NCI-H2107 treated with DMSO at 0.1 percent for 48 hours (cell line): ENCODE measurements around the gene SLC2A11.

ENCODE experiments used
- DNase-seq: peaks from one replicate; lab custom pipeline; 2025; ENCODE audit not compliant: unreplicated experiment; lab: John Stamatoyannopoulos, UW

SLC2A11 gene, protein sequence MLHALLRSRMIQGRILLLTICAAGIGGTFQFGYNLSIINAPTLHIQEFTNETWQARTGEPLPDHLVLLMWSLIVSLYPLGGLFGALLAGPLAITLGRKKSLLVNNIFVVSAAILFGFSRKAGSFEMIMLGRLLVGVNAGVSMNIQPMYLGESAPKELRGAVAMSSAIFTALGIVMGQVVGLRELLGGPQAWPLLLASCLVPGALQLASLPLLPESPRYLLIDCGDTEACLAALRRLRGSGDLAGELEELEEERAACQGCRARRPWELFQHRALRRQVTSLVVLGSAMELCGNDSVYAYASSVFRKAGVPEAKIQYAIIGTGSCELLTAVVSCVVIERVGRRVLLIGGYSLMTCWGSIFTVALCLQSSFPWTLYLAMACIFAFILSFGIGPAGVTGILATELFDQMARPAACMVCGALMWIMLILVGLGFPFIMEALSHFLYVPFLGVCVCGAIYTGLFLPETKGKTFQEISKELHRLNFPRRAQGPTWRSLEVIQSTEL

DNA sequence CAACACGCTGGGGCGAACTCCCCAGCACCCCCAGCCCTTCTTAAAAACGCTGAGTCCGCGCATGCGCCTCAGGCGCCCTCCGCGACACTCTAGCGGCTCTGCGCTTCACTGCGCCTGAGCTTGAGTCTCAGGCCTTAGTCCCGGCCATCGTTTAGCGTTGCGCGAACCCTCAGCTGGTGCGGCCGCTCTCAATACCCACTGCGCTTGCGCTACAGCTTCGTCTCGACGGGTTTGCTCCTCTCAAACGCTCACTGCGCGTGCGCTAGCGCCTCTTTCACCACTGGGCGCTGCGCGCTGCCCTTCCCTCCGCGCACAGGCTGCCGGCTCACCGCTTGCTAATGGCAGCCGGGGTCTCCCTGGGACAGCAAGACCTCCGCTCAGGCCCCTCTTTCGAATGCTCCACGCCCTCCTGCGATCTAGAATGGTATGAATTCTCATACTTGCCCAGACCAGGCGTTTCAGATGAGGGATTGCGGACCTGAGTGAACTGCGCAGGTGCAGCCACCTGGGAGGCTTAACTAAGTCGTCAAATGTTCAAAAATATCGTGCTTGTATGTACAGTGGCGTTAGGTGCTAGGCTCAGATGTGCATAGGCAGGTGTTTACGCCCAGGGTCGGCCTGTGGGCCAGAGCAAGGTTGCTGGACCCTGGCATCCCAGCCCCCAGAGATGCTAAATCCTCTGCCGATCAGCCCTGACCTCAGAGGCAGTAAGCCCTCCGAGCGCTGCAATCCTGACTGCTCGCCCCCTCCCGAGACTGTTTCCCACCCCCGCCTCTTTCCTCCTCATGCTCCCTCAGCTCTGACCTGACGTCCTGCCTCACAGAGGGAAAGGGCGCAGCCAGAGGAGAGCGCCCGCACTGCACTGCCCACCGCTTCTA, at the start of gene SLC2A11:
SLC2A11 (plus strand) TSS at position 270 of the 878 bp plus-strand sequence; CDS start at position 395, 125 bp downstream.
- peak; percentile 79 for DNase-seq

DNA sequence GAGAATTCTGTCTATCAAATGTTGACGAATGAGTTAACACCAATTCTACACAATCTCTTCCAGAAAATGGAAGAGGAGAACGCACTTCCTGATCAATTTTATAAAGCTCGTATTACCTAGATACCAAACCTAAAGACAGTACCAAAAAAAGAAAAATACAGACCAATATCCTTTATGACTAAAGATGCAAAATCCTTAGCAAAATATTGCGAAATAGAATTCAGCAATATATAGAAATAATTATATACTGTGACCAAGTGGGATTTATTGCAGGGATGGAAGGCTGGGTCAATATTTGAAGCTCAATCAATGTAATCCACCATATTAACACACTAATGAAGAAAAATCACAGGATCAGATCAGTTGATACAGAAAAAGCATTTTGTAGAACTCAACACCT, 45.3 kb upstream of the SLC2A11 start:
- no peak for DNase-seq

DNA sequence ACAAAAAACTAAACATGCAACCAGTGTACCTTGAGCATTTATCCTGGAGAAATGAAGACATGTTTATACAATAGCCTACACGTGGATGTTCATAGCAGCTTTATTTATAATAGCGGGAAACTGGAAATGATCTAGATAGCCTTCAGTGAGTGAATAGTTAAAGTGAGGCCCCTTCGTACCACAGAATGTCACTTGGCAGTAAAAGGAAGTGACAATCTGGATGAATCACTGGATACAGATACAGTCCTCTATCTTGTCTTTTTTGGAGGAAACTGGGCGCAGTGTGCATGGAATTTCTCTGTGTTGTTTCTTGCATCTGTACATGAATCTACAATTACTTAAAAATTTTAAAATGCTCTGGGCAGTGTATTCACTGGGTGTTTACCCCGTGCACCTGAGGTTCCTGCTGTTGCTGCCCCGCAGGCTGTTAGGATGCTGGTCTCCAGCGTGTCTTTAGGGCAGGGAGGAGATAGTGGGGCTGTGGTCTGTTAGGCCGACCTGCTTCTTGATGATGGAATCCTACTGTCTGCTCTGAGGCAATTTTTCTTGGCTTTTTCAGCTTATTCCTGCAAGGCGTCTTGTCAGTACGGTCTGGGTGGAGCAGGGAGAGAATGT, 42.0 kb upstream of the SLC2A11 start:
- no peak for DNase-seq

DNA sequence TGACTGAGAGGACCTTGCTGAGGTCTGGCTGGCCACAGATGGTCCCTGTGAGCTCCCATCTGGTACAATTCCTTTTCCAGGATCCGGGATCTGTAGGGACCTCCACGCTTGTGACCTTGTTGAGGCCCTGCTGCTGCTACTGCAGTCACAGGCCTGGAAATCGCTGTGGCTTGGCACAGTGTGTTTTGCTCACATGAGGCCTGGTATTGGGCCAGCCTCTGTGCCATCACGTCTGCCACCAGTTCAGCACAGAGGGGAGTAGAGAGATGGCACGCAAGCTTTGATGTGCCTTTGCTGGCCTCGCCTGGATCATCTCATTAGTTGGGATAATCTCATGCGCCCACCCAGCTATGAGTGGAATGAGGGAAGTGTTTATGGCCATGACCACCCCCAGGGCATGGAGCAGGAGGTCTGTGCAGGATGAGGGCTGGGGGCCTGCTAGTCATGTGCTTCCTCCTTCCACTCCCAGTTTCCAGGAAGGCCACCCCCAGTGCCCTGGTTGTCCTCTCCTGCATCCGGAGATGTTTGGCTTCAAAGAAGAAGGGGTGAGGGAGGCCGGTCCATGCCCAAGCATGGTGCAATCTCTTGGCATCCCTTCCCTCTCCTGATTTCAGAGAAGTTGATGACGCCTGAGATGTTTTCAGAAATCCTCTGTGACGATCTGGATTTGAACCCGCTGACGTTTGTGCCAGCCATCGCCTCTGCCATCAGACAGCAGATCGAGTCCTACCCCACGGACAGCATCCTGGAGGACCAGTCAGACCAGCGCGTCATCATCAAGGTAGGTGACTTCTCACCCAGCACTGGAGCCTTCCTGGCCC, 41.3 kb upstream of the SLC2A11 start:
- no peak for DNase-seq

DNA sequence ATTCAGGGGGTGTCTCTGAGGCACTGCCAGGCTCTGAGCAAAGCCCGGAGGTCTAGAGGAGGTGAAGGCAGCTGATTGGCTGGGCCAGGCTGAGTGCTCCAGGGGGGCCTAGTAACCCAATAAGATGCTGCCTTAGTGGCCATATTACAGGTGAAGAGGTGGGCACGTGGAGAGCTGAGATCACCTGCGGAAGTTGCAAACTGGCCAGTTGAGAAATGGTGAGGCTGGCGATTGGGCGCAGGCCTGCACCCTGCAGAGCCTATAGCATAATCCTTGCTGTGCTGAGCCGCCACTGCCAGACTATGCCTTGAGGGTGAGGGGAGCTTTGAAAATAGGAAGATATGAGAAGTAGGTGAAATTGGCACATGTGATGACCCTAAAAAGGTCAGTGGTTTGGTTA, 40.5 kb upstream of the SLC2A11 start:
- DNase-seq, result no peak

DNA sequence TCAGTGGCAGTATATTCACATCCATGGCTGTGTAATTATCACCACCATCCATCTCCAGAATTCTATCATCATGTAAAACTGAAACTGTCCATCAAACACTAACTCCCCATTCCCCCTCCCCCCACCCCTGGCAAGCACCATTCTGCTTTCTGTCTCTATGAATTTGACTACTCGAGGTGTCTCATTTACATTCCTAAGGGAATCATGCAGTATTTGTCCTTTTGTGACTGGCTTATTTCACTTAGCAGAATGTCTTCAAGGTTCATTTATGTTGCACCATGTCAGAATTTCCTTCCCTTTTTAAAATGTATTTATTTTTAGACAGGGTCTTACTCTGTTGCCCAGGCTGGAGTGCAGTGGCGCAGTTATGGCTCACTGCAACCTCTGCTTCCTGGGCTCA, 39.1 kb upstream of the SLC2A11 start:
- DNase-seq, result no peak

DNA sequence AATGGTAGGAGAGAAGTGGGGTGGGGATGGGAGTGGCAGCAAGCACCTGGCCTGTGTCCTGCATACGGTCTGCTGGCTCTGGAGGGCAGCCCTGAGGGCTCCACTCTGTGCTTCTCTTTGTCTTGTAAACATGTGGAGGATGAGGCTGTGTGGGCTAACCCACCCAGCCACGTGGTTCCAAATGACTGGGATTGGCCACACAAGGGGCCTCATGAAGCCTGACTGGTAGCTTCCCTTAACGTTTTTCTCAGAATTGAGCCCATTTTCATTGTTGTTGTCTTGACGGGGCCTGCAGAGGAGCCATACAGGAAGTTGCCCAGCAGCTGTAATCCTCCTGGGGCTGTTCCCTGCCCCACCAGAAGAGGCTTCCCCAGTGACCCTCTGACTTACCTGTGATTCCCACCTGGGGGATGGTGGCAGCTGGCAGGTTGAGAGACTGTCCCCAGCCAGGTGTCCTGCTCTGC, 36.9 kb upstream of the SLC2A11 start:
- DNase-seq, result no peak

DNA sequence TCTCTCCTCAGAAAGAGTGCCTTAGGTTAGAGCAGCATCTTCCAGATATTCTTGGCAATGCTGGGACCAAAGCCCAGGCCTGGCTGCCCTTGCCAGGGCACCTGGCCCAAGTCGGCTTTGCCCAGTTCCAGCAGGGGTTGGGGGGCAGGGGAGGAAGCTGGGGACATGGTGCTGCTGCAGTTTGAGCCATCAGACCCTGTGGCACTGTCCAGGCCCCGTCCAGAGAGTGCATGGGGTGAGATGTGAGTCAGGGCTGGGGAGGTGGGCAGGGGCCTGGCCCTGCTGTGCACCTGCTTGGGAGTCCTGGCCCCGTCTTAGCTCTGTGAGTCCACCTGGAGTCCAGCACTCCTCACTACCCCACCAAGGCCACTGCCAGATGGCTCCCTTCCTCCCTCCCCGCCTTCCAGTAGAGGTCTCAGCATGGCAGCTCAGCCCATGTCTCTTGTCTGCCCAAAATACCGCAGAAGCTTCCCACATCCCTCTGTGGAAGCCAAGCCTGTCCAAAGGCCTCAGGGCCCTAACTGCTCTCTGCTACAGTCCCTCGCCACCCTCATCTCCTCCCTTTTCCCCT, 35.5 kb upstream of the SLC2A11 start:
- no peak for DNase-seq

DNA sequence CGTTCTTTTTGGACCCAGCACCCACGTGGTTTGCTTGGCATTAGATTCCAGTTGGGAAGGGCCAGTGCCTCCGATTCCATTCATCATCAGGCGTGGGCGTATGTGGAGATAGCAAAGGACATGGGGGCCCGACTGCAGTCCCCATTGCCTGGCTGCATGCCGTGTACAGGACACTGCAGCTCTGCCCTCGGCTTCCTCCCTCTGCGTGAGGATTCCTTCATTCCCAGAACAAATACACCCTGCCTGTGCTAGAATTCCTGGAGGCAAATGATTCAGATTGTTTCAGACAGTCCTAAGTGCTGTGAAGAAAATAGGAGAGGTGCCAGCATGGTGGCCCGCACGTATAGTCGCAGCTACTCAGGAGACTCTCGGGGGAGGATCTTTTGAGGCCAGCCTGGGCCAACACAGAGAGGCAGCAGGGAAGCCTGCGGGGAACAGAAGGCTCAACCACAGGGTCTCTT, 34.3 kb upstream of the SLC2A11 start:
- DNase-seq, result no peak

DNA sequence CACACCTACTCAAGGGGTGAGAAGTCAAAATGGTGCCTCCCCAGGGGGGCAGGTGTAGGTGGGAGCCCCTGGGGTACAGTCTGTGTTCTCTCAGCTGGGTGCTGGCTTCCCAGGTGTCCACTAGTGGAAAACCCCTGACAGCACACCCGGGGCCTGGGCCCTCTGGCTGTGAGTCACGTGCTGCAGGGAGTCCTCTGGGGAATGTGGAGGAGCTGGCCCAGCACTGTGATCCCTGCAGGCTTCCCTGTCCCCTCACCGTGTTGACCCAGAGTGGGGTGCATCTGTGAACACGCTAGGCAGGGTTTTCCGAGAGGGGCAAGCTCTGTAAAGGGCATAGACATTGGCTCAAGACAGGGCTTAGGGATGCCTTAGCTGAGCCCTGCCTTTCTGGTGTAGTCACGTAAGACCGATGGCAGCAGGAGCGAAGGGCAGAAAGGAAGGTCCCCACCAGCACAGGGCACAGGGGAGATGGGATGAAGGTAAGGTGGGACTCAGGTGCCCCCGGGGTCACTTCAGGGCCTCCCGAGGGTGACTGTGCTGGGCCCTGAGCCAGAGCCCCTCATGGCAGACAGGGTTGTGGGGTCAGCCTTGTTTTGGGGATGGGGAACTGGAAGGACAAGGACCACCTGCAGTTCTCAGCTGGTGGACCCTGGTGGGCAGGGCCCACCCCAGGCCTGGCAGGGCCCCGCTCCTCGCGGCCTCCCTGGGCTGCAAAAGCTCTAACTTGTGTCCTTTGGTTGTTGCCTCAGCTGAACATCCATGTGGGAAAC, 33.0 kb upstream of the SLC2A11 start:
- DNase-seq, result no peak

DNA sequence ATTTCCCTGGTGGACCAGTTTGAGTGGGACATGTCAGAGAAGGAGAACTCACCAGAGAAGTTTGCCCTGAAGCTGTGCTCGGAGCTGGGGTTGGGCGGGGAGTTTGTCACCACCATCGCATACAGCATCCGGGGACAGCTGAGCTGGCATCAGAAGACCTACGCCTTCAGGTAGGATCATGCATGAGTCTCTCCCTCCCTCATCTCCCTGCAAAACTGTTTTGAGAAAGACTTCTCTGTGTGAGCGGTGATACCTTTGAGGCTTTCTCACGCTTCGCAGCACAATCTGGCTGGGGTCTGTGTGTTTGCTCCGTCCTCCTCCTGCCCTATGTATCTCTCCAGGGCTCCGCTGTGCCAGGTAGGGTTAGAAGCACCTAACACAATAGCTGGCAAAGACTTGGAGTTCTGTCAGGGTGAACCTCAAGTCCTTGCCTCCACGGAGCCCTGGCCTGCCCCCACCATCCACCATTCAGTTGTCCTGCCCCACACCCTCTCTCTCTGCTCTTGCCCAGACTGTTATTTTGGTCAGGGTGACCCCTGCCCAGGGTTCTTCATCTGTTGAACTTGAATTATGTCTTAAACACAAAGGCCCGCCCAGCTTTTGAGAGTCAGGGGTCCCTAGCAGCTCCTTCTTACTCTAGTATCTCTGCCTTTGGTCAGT, 32.3 kb upstream of the SLC2A11 start:
- no peak for DNase-seq

DNA sequence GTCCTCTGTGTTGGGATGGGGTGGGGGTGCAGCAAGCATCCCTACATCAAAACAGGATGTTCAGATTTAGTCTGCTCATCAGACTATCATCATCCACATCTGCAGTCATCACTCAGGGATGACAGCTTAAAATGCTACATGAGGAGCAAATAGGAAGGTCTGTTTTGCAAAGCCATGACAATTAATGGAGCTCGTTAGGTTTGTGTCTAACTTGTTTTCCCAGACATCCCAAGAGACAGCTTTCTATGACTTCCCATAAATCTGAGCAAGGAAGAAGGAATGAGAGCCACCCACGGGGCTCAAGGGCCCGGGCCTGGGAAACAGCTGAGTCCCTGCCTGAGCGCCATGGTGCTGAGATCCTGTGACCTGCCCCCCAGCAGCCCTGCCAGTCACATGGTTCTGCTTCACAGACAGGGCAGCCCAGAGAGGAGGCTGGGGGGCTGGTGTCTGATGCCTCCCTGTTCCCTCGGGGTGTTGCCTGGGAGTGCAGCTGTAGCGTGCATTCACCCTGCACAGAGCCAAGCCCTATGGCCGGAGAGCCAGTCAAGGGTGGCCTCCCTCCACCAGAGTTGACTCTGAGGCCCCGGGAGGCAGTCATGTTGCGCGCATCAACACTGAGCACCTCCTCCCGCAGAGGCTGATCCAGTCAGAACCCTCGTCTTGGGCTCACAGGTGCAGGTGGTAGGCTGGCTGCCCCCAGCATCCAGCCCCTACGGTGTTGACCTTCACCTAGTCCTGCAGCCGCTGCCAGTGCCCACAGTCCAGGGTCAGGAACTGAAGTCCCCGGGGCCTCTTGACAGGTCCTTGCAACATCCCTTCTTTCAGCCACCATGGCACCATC, 30.9 kb upstream of the SLC2A11 start:
- DNase-seq, result no peak

DNA sequence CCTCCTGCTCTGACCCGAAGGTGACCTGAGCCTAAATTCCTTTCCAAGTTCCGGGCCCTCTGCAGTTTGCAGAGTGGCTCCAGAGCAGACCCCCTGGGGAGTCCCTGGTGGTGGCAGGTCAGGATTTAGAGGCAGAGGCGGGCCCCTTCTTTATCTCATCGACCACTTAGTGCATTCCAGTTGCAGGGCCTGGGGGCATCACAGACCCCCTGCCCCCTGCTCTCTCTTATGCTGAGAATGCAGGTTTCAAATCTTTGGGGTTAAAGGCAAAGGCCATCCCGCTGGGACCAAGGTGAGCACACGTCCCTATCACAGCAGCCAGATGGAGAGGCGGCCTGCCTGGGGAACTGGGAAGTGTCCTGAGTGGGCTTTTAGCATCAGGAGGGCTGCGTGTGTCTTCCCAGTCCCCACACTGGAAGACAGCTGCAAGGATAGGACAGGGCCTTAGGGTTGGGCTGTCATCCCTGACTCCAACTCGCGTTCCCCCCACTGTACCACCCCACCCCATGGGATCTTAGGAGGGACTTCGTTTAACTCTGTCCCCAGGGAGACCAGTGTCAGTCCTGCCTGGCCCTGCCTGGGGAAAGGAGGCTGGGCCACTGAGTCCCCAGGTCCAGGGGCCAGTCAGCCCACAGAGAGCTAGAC, 30.2 kb upstream of the SLC2A11 start:
- DNase-seq, result no peak

DNA sequence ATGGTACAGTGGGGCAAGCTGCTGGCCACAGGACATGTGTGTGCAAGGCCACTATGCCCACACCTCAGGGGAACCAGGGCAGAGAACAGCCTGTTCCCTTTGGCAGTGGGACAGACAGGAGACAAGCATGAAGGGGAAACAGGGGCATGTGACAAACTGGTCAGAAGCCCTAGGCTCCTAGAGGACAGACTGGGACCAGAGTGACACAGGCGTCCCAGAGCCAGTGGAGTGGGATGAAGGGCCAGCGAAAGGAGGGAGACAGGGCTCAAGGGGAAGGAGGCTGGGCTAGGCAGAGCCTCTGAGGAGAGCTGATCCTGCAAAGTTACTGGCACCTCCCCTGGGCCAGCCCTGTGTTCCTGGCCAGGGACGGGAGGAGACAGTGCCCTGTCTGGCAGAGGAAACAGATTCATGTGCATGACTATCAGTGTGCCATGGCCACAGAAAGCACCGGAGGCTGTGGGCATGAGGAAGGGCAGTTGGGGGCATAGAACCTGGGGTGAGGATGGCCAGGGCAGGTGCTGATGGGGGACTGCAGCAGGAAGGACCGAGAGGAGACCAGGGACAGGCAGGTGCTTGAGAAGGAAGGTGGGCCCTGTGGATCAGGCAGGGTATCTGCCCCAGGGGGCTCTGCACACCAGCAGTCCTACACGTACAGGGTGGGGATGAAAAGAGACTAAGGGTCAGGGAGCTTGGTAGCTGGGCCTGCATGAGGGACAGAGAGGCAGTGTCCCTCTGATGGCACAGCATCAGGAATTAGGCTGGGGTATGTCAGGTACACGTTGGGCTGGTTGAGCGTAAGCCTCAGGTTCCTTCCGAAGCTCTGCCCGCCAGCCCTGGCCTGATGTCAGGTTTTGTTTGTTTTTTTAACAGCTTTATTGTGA, 28.6 kb upstream of the SLC2A11 start:
- DNase-seq, result no peak

DNA sequence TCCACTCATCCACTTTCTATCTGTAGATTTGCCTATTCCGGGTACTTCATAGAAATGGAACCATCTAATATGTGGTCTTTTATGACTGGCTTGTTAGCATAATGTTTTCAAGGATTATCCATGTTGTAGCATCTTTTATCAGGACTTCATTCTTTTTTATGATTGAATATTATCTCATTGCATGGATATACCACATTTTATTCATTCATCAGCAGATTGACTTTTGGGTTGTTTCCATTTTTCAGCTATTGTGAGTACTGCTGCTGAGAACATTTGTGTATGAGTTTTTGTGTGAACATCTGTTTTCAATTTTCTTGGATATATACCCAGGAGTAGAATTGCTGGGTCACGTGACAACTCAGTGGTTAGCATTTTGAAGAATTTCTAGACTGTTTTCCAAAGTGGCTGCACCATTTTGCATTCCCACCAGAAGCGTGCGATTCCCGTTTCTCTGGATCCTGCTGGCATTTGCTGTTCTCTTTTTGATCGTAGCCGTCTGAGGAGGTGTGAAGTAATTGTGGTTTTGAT, 27.8 kb upstream of the SLC2A11 start:
- DNase-seq, result no peak

DNA sequence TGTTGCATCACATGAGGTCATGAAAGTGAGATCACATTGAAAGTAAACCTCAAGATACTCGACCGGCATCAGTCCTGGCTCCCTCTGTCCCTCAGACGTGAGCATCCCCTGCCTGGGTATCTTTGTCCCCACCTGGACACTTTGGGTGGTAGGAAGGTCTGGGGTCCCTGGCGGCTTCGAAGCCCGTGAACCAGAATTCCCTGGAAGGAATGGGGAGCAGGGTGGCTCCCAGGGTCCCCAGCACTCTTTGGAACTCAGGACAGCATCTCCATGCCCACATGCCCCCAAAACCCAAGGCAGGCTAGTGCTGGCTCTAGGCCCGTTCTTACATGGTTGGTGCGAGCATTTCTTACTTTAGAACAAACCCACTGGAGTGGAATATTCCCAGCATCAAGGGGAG, 26.4 kb upstream of the SLC2A11 start:
- DNase-seq, result no peak
